ENCODE data around the gene CD27.

Gene CD27

DNA sequence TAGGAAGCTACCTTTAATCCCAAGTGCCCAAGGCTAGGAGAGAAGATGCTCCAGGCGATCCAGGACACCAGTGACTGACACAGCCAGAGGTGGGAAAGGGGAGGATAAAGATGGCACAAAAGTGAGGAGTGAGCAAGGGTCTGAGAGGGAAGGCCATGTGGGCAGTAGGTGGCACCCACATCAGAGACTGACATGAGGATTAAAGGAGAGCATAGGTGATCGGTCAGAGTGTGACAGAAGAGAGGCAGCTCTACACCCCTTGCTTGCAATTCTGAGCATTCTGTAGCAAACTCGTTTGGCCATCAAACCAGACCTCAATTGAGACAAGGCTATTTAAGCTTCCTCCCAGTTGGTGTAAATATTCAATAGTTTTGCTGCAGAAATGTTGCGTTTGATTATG lies 724 bp upstream of the CD27 start:
- H3K27ac ChIP-seq = peak overlapping the region; percentile 7; the same call in 1 of the 2 replicates
- TF ChIP-seq ZFX (IDR thresholded peaks at IDR 0.05; ENCODE audit: borderline replicate concordance) = no peak
- TF ChIP-seq, protein P1, sequence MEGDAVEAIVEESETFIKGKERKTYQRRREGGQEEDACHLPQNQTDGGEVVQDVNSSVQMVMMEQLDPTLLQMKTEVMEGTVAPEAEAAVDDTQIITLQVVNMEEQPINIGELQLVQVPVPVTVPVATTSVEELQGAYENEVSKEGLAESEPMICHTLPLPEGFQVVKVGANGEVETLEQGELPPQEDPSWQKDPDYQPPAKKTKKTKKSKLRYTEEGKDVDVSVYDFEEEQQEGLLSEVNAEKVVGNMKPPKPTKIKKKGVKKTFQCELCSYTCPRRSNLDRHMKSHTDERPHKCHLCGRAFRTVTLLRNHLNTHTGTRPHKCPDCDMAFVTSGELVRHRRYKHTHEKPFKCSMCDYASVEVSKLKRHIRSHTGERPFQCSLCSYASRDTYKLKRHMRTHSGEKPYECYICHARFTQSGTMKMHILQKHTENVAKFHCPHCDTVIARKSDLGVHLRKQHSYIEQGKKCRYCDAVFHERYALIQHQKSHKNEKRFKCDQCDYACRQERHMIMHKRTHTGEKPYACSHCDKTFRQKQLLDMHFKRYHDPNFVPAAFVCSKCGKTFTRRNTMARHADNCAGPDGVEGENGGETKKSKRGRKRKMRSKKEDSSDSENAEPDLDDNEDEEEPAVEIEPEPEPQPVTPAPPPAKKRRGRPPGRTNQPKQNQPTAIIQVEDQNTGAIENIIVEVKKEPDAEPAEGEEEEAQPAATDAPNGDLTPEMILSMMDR (IDR thresholded peaks at IDR 0.05) = no peak

DNA sequence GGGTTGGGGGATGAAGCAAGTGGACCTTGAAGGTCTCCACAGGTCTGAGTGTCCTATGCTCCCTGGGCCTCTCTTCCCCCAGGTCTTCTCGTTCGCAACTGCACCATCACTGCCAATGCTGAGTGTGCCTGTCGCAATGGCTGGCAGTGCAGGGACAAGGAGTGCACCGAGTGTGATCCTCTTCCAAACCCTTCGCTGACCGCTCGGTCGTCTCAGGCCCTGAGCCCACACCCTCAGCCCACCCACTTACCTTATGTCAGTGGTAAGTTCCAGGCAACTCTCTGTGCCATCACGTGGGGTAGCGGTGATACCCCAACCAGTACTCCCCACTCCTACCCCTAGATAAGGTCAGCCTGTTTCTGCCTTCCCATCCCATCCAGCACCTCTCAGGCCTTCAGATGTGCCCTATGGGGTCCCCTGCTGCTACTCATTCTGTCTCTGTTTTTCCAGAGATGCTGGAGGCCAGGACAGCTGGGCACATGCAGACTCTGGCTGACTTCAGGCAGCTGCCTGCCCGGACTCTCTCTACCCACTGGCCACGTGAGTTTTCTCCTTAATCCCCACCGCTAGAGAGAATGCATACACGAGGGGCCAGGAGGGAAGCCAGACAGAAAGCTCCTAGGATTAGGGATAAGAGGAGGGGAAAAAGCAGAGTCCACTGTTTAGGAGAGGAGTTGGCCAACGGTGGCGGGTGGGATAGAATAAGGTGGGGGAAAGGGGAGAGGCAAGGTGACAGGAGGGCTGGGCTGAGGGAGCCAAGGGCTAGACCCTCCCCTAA lies 5.5 kb downstream of the CD27 start:
- TF ChIP-seq, protein P1 (IDR thresholded peaks at IDR 0.05) = no peak
- no peak for TF ChIP-seq ZFX (IDR thresholded peaks at IDR 0.05; ENCODE audit: borderline replicate concordance)
- peak overlapping the region; percentile 98 for H3K27ac ChIP-seq

DNA sequence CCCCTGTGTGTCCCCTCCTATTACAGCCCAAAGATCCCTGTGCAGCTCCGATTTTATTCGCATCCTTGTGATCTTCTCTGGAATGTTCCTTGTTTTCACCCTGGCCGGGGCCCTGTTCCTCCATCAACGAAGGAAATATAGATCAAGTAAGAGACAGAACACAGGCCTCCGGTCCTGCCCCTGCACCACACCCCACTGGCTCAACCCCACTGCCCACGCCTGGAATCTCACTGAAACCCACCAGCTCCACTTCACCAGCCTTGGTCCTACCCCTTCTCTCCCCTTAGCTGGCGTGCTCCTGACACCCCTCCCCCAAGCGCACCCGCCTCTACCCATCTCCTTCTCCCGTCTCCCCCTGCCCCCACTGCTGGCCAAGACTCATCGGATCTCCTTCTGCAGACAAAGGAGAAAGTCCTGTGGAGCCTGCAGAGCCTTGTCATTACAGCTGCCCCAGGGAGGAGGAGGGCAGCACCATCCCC lies 6.2 kb downstream of the CD27 start:
- TF ChIP-seq, protein P1 (IDR thresholded peaks at IDR 0.05) = no peak
- TF ChIP-seq ZFX (IDR thresholded peaks at IDR 0.05; ENCODE audit: borderline replicate concordance) = no peak
- H3K27ac ChIP-seq = peak overlapping the region; percentile 98

DNA sequence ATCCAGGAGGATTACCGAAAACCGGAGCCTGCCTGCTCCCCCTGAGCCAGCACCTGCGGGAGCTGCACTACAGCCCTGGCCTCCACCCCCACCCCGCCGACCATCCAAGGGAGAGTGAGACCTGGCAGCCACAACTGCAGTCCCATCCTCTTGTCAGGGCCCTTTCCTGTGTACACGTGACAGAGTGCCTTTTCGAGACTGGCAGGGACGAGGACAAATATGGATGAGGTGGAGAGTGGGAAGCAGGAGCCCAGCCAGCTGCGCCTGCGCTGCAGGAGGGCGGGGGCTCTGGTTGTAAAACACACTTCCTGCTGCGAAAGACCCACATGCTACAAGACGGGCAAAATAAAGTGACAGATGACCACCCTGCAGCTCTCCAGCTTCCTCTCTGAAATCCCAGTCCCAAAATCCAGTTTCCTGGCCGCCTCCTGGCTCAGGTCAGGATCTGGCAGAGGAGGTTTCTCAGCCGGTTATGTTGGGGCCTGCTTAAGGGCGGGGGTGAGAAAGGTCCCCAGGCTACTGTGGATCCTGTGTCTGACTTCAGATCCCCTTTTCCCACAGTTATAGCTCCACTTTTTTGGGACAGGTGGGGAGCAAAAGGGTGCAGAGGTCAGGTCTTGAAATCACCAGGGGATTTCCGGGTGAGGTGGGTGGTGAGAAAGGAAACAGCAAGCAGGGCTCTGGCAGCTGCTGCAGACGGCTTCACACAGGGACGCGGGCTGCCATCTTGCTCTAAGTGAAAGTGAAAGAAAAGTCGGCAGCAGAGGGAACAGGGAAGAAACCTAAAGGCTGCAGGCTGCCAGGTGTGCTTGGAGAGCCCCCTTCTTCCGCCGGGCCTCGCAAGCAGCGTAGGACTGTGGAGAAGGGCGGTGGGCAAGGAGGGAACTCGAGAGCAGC lies 6.8 kb downstream of the CD27 start, which contains the start of gene TAPBPL:
TAPBPL (plus strand) TSS at position 695 of the 897 bp plus-strand sequence. CDS start 207 bp downstream, outside the sequence.
- TF ChIP-seq ZFX (IDR thresholded peaks at IDR 0.05; ENCODE audit: borderline replicate concordance) = no peak
- TF ChIP-seq, protein P1 (IDR thresholded peaks at IDR 0.05) = no peak
- peak within 1 kb of the TSS; percentile 98 for H3K27ac ChIP-seq

DNA sequence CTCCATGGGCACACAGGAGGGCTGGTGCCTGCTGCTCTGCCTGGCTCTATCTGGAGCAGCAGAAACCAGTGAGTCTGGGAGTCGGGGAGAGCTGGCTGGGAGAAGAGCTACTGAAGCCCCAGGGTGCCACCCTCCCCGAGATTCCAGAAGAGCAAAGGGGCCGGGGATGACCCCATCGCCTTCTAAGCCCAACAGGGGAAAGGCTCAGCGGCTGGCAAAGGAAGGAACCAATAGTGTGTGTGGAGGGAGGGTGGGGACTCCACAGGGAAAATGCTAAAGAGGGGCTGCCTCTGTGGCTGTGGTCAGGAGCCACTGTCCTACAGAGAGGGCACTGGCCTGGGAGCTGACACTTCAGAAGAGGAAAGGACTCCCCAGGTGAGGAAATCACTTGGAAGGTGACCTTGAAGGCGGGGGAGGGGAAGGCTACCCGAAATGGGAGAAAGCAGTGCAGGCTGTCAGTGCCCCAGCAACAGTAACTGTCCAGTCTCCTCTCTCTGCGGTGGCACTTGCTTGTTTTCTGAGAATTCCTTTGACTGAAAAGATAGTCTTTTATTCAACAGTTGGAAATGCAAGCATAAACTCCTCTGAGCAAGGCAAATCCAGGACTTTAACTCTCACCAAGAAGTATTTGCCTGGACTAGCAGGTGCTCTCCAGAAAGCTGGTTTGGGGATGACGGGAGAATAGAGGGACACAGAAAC lies 7.6 kb downstream of the CD27 start:
- TF ChIP-seq, protein P1 (IDR thresholded peaks at IDR 0.05) = no peak
- no peak for TF ChIP-seq ZFX (IDR thresholded peaks at IDR 0.05; ENCODE audit: borderline replicate concordance)
- H3K27ac ChIP-seq = peak overlapping the region; percentile 98

DNA sequence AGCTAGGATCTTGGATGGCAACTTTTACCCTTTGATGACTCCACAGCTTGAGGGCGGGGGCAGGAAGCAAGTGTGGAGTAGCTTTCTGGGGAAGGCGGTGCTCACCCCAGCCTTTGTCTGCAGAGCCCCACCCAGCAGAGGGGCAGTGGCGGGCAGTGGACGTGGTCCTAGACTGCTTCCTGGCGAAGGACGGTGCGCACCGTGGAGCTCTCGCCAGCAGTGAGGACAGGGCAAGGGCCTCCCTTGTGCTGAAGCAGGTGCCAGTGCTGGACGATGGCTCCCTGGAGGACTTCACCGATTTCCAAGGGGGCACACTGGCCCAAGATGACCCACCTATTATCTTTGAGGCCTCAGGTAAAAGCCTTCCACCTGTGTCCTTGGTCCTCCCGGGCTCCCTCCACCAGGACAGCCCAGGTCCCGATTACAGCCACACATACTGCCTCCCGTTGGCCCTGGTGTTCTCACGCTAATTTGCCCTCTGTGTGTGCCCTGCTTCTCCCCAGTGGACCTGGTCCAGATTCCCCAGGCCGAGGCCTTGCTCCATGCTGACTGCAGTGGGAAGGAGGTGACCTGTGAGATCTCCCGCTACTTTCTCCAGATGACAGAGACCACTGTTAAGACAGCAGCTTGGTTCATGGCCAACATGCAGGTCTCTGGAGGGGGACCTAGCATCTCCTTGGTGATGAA lies 8.3 kb downstream of the CD27 start:
- peak overlapping the region; percentile 98 for H3K27ac ChIP-seq
- TF ChIP-seq ZFX (IDR thresholded peaks at IDR 0.05; ENCODE audit: borderline replicate concordance) = no peak
- TF ChIP-seq, protein P1 (IDR thresholded peaks at IDR 0.05) = no peak

Data from 22Rv1 (cell line).